A549 (cell line): ENCODE results near the gene DLG2. TPM values are rescaled to one million over a fixed set of nuclear protein-coding genes. Genes with fewer than 3 reads are reported as not detected.

Experiments
- ATAC-seq, 2 experiments: fragments of 200-7000 bp in 1 of 2; fragments of >200 bp in 1 of 2; cut with Nextera tagmentation in 1 of 2; cut with Tn5 transposase in 1 of 2; 3 replicates each; pipeline versions ENCODE4 v1.8.0 to v1.9.1; 2018 to 2020; ENCODE audit warnings: mild to moderate bottlenecking in 1 of 2, moderate library complexity in 1 of 2
- CTCF ChIA-PET: fragments of 300-600 bp; sonication (Branson Sonifier 250); formaldehyde crosslinking; extraction: SDS; loops from one replicate; lab custom pipeline; 2021; ENCODE audit warnings: antibody characterized with exemption, inconsistent platforms; lab: Yijun Ruan, JAX
- POLR2A ChIA-PET: fragments of 350-600 bp; formaldehyde crosslinking; extraction: SDS; loops from one replicate; lab custom pipeline; 2021; ENCODE audit warnings: antibody characterized with exemption, inconsistent platforms; lab: Yijun Ruan, JAX
- DNase-seq, 2 experiments: peaks; one replicate each; pipeline versions ENCODE4 v3.0.0 to v3.0.0-alpha.2; 2011 to 2016; ENCODE audit warnings: low read depth in 1 of 2, low spot score in 1 of 2
- FAIRE-seq: peaks from 2 replicates; lab custom pipeline; 2011; peaks lifted over from hg19 to GRCh38; lab: Jason Lieb, UNC
- H3K27ac ChIP-seq, 2 experiments: fragments of >200 bp; sonication (Bioruptor Twin); formaldehyde crosslinking; 3 replicates each; pipeline ENCODE4 v1.5.1; 2016 to 2017
- H3K4me1 ChIP-seq: fragments of >200 bp; sonication (Bioruptor Twin); formaldehyde crosslinking; 3 replicates; pipeline ENCODE4 v1.6.1; 2016
- H3K4me2 ChIP-seq: fragments of >200 bp; sonication (Bioruptor Twin); formaldehyde crosslinking; 3 replicates; pipeline ENCODE4 v1.6.1; 2016
- H3K4me3 ChIP-seq: fragments of >200 bp; sonication (Bioruptor Twin); formaldehyde crosslinking; 3 replicates; pipeline ENCODE4 v1.5.1; 2016
- H3K9me3 ChIP-seq: fragments of >200 bp; sonication (Bioruptor Twin); formaldehyde crosslinking; 3 replicates; pipeline ENCODE4 v1.6.1; 2016
- CBX8 ChIP-seq: fragments of 200-600 bp; sonication (generic); IDR thresholded peaks from 2 replicates; pipeline ENCODE4 v1.6.1; 2016
- E2F6 ChIP-seq: IDR thresholded peaks from 2 replicates; pipeline ENCODE4 v1.6.1; 2012; ENCODE audit warnings: low read depth, borderline replicate concordance
- EHF ChIP-seq: fragments of 250-450 bp; sonication (Bioruptor Pico); IDR thresholded peaks from 2 replicates; pipeline ENCODE4 v1.5.0; 2020; ENCODE audit warnings: mild to moderate bottlenecking
- EP300 ChIP-seq, 2 experiments: fragments of >200 bp; sonication (Bioruptor Twin); formaldehyde crosslinking; IDR thresholded peaks; 2 replicates in 1 of 2; 3 replicates in 1 of 2; pipeline ENCODE4 v1.6.1; 2016 to 2017
- ESRRA ChIP-seq: fragments of 150-350 bp; IDR thresholded peaks from 2 replicates; pipeline ENCODE4 v1.6.1; 2014; ENCODE audit warnings: mild to moderate bottlenecking, low read length, borderline replicate concordance
- FOSL2 ChIP-seq, 2 experiments: fragments of 450-650 bp in 1 of 2; fragments of >200 bp in 1 of 2; sonication (Bioruptor Twin) in 1 of 2; formaldehyde crosslinking; IDR thresholded peaks; 2 replicates each; pipeline versions ENCODE4 v1.5.0 to v1.6.1; 2016 to 2020; ENCODE audit warnings: mild to moderate bottlenecking in 1 of 2, moderate library complexity in 1 of 2
- FOXS1 ChIP-seq: fragments of 250-450 bp; sonication (Bioruptor Pico); IDR thresholded peaks from 2 replicates; pipeline ENCODE4 v1.5.0; 2020; ENCODE audit warnings: mild to moderate bottlenecking, moderate library complexity
- GATA3 ChIP-seq: IDR thresholded peaks from 2 replicates; pipeline ENCODE4 v1.6.1; 2012; ENCODE audit warnings: borderline replicate concordance
- HDAC2 ChIP-seq: fragments of 200-600 bp; sonication (generic); IDR thresholded peaks from 2 replicates; pipeline ENCODE4 v1.6.1; 2016
- HMGXB4 ChIP-seq: fragments of 250-450 bp; sonication (Bioruptor Pico); IDR thresholded peaks from 2 replicates; pipeline ENCODE4 v1.5.0; 2021; ENCODE audit warnings: mild to moderate bottlenecking, moderate library complexity, borderline replicate concordance
- HOXB13 ChIP-seq: fragments of 250-450 bp; sonication (Bioruptor Pico); IDR thresholded peaks from 2 replicates; pipeline ENCODE4 v1.5.0; 2020; ENCODE audit warnings: low read depth, mild to moderate bottlenecking, moderate library complexity
- JUN ChIP-seq, 2 experiments: fragments of >200 bp; sonication (Bioruptor Twin); formaldehyde crosslinking; IDR thresholded peaks; 2 replicates in 1 of 2; 3 replicates in 1 of 2; pipeline ENCODE4 v1.6.1; 2016 to 2017
- JUNB ChIP-seq: fragments of >200 bp; sonication (Bioruptor Twin); formaldehyde crosslinking; IDR thresholded peaks from 2 replicates; pipeline ENCODE4 v1.6.1; 2016
- KDM1A ChIP-seq: fragments of 200-600 bp; sonication (generic); IDR thresholded peaks from 2 replicates; pipeline ENCODE4 v1.6.1; 2016; ENCODE audit warnings: low read depth, mild to moderate bottlenecking
- KDM5A ChIP-seq: fragments of 200-600 bp; sonication (generic); IDR thresholded peaks from 2 replicates; pipeline ENCODE4 v1.6.1; 2016; ENCODE audit warnings: antibody characterized with exemption, mild to moderate bottlenecking
- MAZ ChIP-seq: fragments of 150-350 bp; IDR thresholded peaks from 2 replicates; pipeline ENCODE4 v1.6.1; 2014; ENCODE audit warnings: antibody characterized with exemption, low read depth, low read length, borderline replicate concordance
- MYC ChIP-seq: IDR thresholded peaks from 2 replicates; pipeline ENCODE4 v1.6.1; 2012; ENCODE audit warnings: mild to moderate bottlenecking, inconsistent platforms, low read length, improper control_type of control experiment, borderline replicate concordance
- NPAS2 ChIP-seq: fragments of 250-450 bp; sonication (Bioruptor Pico); IDR thresholded peaks from 2 replicates; pipeline ENCODE4 v1.8.0; 2022; ENCODE audit warnings: mild to moderate bottlenecking, moderate library complexity, borderline replicate concordance
- RAD21 ChIP-seq, 2 experiments: fragments of >200 bp in 1 of 2; sonication (Bioruptor Twin) in 1 of 2; formaldehyde crosslinking in 1 of 2; IDR thresholded peaks in 1 of 2; conservative IDR thresholded peaks in 1 of 2; 2 replicates in 1 of 2; 3 replicates in 1 of 2; pipeline ENCODE4 v1.6.1; 2012 to 2018; ENCODE audit warnings: inconsistent platforms in 1 of 2
- RCOR1 ChIP-seq: fragments of 150-350 bp; IDR thresholded peaks from 2 replicates; pipeline ENCODE4 v1.6.1; 2014; ENCODE audit warnings: antibody characterized with exemption, low read length, low read depth
- SMC3 ChIP-seq: fragments of >200 bp; sonication (Bioruptor Twin); formaldehyde crosslinking; IDR thresholded peaks from 3 replicates; pipeline ENCODE4 v1.6.1; 2018; ENCODE audit warnings: inconsistent platforms
- TP53 ChIP-seq: fragments of 250-450 bp; sonication (Bioruptor Pico); IDR thresholded peaks from 2 replicates; pipeline ENCODE4 v1.5.0; 2021; ENCODE audit warnings: mild to moderate bottlenecking, moderate library complexity
- USF2 ChIP-seq: fragments of 450-650 bp; IDR thresholded peaks from 2 replicates; pipeline ENCODE4 v1.6.1; 2014; ENCODE audit warnings: antibody characterized with exemption
- ZFP36 ChIP-seq: fragments of 450-650 bp; IDR thresholded peaks from 2 replicates; pipeline ENCODE4 v1.6.1; 2014; ENCODE audit warnings: borderline replicate concordance; ENCODE audit not compliant: partially characterized antibody
- ZNF302 ChIP-seq: fragments of 250-450 bp; sonication (Bioruptor Pico); IDR thresholded peaks from 2 replicates; pipeline ENCODE4 v1.9.0; 2021; ENCODE audit warnings: inconsistent platforms, mild to moderate bottlenecking, moderate library complexity
- WGBS: methylation state at CpG from one replicate; pipeline ENCODE4 v1.1.6; 2017; ENCODE audit errors: missing lambda C conversion rate; 5-methylcytosine and 5-hydroxymethylcytosine counted together
- polyA plus RNA-seq, 4 experiments: library from polyadenylated mRNA; depleted of rRNA in 3 of 4; stranded (reverse); fragments of >200 nt; fragmentation: RNase III in 1 of 4; extraction: RNeasy Plus Mini Kit Qiagen cat#74134 plus additional on column Dnase treatment in 1 of 4; gene quantifications; 2 replicates in 3 of 4; 3 replicates in 1 of 4; pipeline ENCODE4 v1.2.3, GENCODE V29; 2011 to 2017
- TF ChIP-seq, protein P1 (sequence below): fragments of >200 bp; sonication (Bioruptor Twin); formaldehyde crosslinking; IDR thresholded peaks from 2 replicates; pipeline ENCODE4 v1.6.1; 2016
- TF ChIP-seq, protein P2 (sequence below): fragments of >200 bp; sonication (Bioruptor Twin); formaldehyde crosslinking; IDR thresholded peaks from 3 replicates; pipeline ENCODE4 v1.5.1; 2016
- TF ChIP-seq, protein P3 (sequence below): IDR thresholded peaks from 2 replicates; pipeline ENCODE4 v1.6.1; 2012

DLG2 gene
- polyA plus RNA-seq, 2 of the 4 experiments (the other 2 are of a cell fraction) = 0.26 to 0.79 TPM

DNA sequence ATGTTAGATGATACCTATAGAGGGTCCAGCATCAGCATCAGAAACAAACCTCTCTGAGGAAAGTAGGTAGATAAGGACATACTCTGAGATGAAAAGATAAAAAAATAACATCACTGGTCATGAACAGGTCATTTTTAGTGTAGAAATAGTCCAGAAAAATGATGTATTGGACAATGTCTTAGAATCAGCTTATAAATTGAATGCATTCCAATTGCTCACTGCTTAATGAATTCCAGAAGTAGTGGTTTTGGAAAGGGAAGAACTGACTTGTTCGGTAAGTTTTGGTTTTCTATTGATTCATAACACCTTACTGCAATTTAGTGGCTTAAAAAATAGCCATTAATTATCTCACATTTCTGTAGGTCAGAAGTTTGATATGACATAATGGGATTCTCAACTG, 1411.5 kb downstream of the DLG2 start (continued):
- no peak for TF ChIP-seq ZNF302 (CRISPR knock-in tag)
- TF ChIP-seq, all 56 proteins: peak for 0

- no peak for TF ChIP-seq TP53 (CRISPR knock-in tag)
- TF ChIP-seq KDM1A = no peak
- TF ChIP-seq RCOR1 = no peak
- TF ChIP-seq ZNF302 (CRISPR knock-in tag) = no peak
- TF ChIP-seq NPAS2 = no peak
- no peak for TF ChIP-seq CBX8
- TF ChIP-seq HOXB13 = no peak
- TF ChIP-seq FOXS1 = no peak
- no peak for TF ChIP-seq HDAC2
- TF ChIP-seq SMC3 = no peak
- TF ChIP-seq, protein P1, sequence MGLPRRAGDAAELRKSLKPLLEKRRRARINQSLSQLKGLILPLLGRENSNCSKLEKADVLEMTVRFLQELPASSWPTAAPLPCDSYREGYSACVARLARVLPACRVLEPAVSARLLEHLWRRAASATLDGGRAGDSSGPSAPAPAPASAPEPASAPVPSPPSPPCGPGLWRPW = no peak
- TF ChIP-seq ESRRA = no peak
- TF ChIP-seq, protein P2, sequence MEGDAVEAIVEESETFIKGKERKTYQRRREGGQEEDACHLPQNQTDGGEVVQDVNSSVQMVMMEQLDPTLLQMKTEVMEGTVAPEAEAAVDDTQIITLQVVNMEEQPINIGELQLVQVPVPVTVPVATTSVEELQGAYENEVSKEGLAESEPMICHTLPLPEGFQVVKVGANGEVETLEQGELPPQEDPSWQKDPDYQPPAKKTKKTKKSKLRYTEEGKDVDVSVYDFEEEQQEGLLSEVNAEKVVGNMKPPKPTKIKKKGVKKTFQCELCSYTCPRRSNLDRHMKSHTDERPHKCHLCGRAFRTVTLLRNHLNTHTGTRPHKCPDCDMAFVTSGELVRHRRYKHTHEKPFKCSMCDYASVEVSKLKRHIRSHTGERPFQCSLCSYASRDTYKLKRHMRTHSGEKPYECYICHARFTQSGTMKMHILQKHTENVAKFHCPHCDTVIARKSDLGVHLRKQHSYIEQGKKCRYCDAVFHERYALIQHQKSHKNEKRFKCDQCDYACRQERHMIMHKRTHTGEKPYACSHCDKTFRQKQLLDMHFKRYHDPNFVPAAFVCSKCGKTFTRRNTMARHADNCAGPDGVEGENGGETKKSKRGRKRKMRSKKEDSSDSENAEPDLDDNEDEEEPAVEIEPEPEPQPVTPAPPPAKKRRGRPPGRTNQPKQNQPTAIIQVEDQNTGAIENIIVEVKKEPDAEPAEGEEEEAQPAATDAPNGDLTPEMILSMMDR = no peak
- no peak for TF ChIP-seq HMGXB4
- TF ChIP-seq ZFP36 = no peak
- TF ChIP-seq GATA3 = no peak
- TF ChIP-seq, protein P3, sequence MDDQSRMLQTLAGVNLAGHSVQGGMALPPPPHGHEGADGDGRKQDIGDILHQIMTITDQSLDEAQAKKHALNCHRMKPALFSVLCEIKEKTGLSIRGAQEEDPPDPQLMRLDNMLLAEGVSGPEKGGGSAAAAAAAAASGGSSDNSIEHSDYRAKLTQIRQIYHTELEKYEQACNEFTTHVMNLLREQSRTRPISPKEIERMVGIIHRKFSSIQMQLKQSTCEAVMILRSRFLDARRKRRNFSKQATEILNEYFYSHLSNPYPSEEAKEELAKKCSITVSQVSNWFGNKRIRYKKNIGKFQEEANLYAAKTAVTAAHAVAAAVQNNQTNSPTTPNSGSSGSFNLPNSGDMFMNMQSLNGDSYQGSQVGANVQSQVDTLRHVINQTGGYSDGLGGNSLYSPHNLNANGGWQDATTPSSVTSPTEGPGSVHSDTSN = no peak
- no peak for TF ChIP-seq MAZ
- TF ChIP-seq JUNB = no peak
- TF ChIP-seq, all 56 proteins: peak for 0
- no peak overlapping the region for H3K4me3 ChIP-seq
- FAIRE-seq (no peak), ATAC-seq (no peak), DNase-seq (no peak)
- H3K4me2 ChIP-seq = no peak overlapping the region
- no peaks in the 10 kb centered on the region for H3K4me1 ChIP-seq
- no peaks in the 10 kb centered on the region for H3K9me3 ChIP-seq
- CTCF ChIA-PET = no interaction called here
- WGBS = 13% methylated on average over 1 of the region's 1 CpG
- POLR2A ChIA-PET = no interaction called here
- H3K27ac ChIP-seq = no peak overlapping the region
Measured at GRCh38 chr11:84214557-84214956, 1412.6 kb downstream of the DLG2 start.

- no peaks in the 10 kb centered on the region for H3K4me1 ChIP-seq
- 63% methylated on average over 20 of the region's 20 CpGs for WGBS
- POLR2A ChIA-PET = no interaction called here
- no peaks in the 10 kb centered on the region for H3K9me3 ChIP-seq
- no peak overlapping the region for H3K4me3 ChIP-seq
- DNase-seq (no peak), ATAC-seq (no peak), FAIRE-seq (no peak)
- H3K27ac ChIP-seq = no peak overlapping the region
- CTCF ChIA-PET = no interaction called here
- H3K4me2 ChIP-seq = no peak overlapping the region
- TF ChIP-seq USF2 = no peak
- no peak for TF ChIP-seq MYC
- TF ChIP-seq JUN (IDR thresholded peaks at IDR 0.05) = no peak
- TF ChIP-seq KDM5A = no peak
- TF ChIP-seq FOSL2 (IDR thresholded peaks at IDR 0.05) = no peak
- TF ChIP-seq FOSL2 (CRISPR knock-in tag; IDR thresholded peaks at IDR 0.05) = no peak
- no peak for TF ChIP-seq EHF
- TF ChIP-seq JUNB = no peak
- TF ChIP-seq SMC3 = no peak
- TF ChIP-seq EP300 (IDR thresholded peaks at IDR 0.05) = no peak
- no peak for TF ChIP-seq E2F6
- TF ChIP-seq, protein P3 = no peak
- TF ChIP-seq RAD21 (conservative IDR thresholded peaks at IDR 0.05 in 1 of 2, IDR thresholded peaks at IDR 0.05 in 1 of 2) = no peak
Measured at GRCh38 chr11:84212468-84213390, 1414.4 kb downstream of the DLG2 start.
